H1 (cell line): Measurements from ENCODE around the gene BDP1.
"Not testable (repeated sequence)": the region's sequence is repeated elsewhere in the genome, so short reads cannot be mapped to it uniquely, and the experiment has no call there.

ENCODE experiments used
- BRCA1 ChIP-seq: IDR thresholded peaks from 2 replicates; pipeline ENCODE4 v1.6.1; 2012; ENCODE audit warnings: low read depth, low read length, improper control_type of control experiment
- JUND ChIP-seq: IDR thresholded peaks from 2 replicates; pipeline ENCODE4 v1.6.1; 2011; ENCODE audit warnings: mild to moderate bottlenecking, improper control_type of control experiment, low read length

GRCh38 chr5:71550885-71551284 is 95.4 kb downstream of the BDP1 start:
- TF ChIP-seq JUND, BRCA1: not testable (repeated sequence)
